Erythroblast (primary cell): Measurements from ENCODE around the gene RPP38.

Source experiments
- GATA1 ChIP-seq: IDR thresholded peaks from 2 replicates; pipeline ENCODE4 v1.6.1; 2011; ENCODE audit warnings: low read depth, mild to moderate bottlenecking, control low read depth, low read length, moderate library complexity
- POLR2A ChIP-seq: IDR thresholded peaks from 2 replicates; pipeline ENCODE4 v1.6.1; 2011; ENCODE audit warnings: mild to moderate bottlenecking, low read length

GRCh38 chr10:15150563-15150962, 53.4 kb downstream of the RPP38 start:
- TF ChIP-seq POLR2A (no peak), GATA1 (no peak)
